Measurements from ENCODE around the gene MARCHF10.

DNA sequence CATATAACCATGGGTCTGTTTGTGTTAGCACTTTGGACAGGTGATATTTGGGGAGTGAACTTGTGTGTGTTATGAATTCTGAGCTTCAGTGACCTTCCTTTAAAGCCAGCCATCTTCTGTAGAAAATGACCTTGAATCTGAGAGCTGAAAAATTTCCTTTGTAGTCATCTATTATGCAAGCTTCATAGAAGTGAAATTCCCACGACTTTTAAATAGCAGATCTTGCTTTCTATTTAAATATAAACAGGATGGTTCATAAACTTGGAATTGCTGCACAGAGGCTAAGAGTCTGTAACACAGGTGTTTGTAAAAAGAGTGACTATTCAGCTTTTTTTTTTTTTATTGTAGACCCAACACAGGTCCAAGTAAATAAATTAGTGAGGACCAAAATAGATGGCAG, 85.5 kb downstream of the MARCHF10 start:
- no peak for TF ChIP-seq FOXK2 (IDR thresholded peaks at IDR 0.05)
- TF ChIP-seq, protein P1, sequence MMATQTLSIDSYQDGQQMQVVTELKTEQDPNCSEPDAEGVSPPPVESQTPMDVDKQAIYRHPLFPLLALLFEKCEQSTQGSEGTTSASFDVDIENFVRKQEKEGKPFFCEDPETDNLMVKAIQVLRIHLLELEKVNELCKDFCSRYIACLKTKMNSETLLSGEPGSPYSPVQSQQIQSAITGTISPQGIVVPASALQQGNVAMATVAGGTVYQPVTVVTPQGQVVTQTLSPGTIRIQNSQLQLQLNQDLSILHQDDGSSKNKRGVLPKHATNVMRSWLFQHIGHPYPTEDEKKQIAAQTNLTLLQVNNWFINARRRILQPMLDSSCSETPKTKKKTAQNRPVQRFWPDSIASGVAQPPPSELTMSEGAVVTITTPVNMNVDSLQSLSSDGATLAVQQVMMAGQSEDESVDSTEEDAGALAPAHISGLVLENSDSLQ (IDR thresholded peaks at IDR 0.05), result no peak
- TF ChIP-seq SUZ12 (IDR thresholded peaks at IDR 0.05), result no peak
- no peak for TF ChIP-seq SP1 (IDR thresholded peaks at IDR 0.05)
- no peak for TF ChIP-seq ZNF384 (IDR thresholded peaks at IDR 0.05)
- TF ChIP-seq TARDBP (IDR thresholded peaks at IDR 0.05), result no peak
- TF ChIP-seq HDGF (IDR thresholded peaks at IDR 0.05; ENCODE audit: borderline replicate concordance), result no peak
- no peak for TF ChIP-seq ELF4 (IDR thresholded peaks at IDR 0.05)
- TF ChIP-seq FOXM1 (IDR thresholded peaks at IDR 0.05; ENCODE audit: borderline replicate concordance), result no peak
- TF ChIP-seq NFRKB (IDR thresholded peaks at IDR 0.05), result no peak
